ENCODE data around the gene SLC1A2.
A peak's percentile ranks its signal among the peaks of the same experiment; 100 is the strongest.

The SLC1A2 gene

GRCh38 chr11:35305670-35306382 lies 113.5 kb downstream of the SLC1A2 start:
- DNase-seq: no peak

- DNase-seq: no peak
Observed at GRCh38 chr11:35304900-35305460, 114.4 kb downstream of the SLC1A2 start.

- DNase-seq: no peak
Observed at GRCh38 chr11:35304386-35304775, 115.0 kb downstream of the SLC1A2 start.

GRCh38 chr11:35303596-35304385 lies 115.6 kb downstream of the SLC1A2 start:
- peak in 34 of 58 donors; percentile 5 to 82 (median 34) for DNase-seq

GRCh38 chr11:35302398-35302797 lies 117.0 kb downstream of the SLC1A2 start:
- DNase-seq: no peak

GRCh38 chr11:35298369-35298768 lies 121.0 kb downstream of the SLC1A2 start:
- no peak for DNase-seq

- no peak for DNase-seq
Observed at GRCh38 chr11:35295751-35296150, 123.6 kb downstream of the SLC1A2 start.

GRCh38 chr11:35293699-35294098 lies 125.7 kb downstream of the SLC1A2 start:
- DNase-seq: no peak

GRCh38 chr11:35293035-35293434 lies 126.3 kb downstream of the SLC1A2 start:
- DNase-seq: no peak

GRCh38 chr11:35292279-35292678 lies 127.1 kb downstream of the SLC1A2 start:
- DNase-seq: no peak

GRCh38 chr11:35290876-35291275 lies 128.5 kb downstream of the SLC1A2 start:
- no peak for DNase-seq

GRCh38 chr11:35289821-35290220 lies 129.5 kb downstream of the SLC1A2 start:
- no peak for DNase-seq

- no peak for DNase-seq
Observed at GRCh38 chr11:35288817-35289541, 130.4 kb downstream of the SLC1A2 start.

GRCh38 chr11:35288309-35288708 lies 131.0 kb downstream of the SLC1A2 start:
- DNase-seq: no peak

- DNase-seq: no peak
Observed at GRCh38 chr11:35287344-35287890, 131.9 kb downstream of the SLC1A2 start.

- no peak for DNase-seq
Observed at GRCh38 chr11:35286126-35286525, 133.2 kb downstream of the SLC1A2 start.

- DNase-seq: no peak
Observed at GRCh38 chr11:35285471-35285870, 133.9 kb downstream of the SLC1A2 start.

GRCh38 chr11:35282221-35282882 lies 137.0 kb downstream of the SLC1A2 start:
- no peak for DNase-seq

GRCh38 chr11:35281169-35281688 lies 138.1 kb downstream of the SLC1A2 start:
- no peak for DNase-seq

- DNase-seq: no peak
Observed at GRCh38 chr11:35280727-35281126, 138.6 kb downstream of the SLC1A2 start.

- no peak for DNase-seq
Observed at GRCh38 chr11:35277827-35278226, 141.5 kb downstream of the SLC1A2 start.

Data from anterior cingulate cortex (tissue), 58 donors.